HG03097 (cell line): ENCODE data around the gene ENAH.
A peak's percentile ranks its signal among the peaks of the same experiment; 100 is the strongest.
"Not testable (repeated sequence)": the region's sequence is repeated elsewhere in the genome, so short reads cannot be mapped to it uniquely, and the experiment has no call there.

Experiments
- ATAC-seq: cut with Tn5 transposase; IDR thresholded peaks from one replicate; pipeline ENCODE4 v1.9.1; 2021; ENCODE audit not compliant: unreplicated experiment, low FRiP score

Gene ENAH

DNA sequence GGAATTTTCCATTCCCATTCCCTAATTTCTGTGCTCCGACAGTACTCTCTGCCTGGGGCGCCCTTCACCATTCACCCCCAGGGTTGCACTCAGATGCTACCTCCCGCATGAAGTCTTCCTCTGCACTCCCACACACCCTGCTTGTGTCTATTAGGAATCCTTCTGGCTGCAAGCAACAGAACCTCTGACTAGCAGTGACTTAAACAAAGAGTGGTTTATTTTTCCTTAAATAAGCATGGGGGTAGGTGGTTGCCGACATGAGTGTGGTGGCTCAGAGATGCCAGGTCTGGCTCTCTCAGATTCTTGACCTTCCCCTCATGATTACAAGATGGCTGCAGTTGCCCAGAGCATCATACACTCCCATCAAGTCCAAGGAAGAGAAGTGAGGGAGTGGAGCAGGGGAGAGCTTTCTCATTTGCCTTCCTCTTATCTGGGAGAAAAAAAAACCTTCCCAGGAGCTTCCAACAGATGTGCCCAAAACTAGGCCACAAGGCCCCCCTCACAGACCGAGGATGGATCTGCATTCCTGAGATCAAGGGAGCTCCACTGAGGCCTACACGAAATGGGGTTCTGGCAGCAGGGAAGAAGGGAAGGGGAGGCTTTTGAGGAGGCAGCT is 175.5 kb downstream of the ENAH start:
- no peak for ATAC-seq

GRCh38 chr1:225476538-225476988 is 176.4 kb downstream of the ENAH start:
- no peak for ATAC-seq

DNA sequence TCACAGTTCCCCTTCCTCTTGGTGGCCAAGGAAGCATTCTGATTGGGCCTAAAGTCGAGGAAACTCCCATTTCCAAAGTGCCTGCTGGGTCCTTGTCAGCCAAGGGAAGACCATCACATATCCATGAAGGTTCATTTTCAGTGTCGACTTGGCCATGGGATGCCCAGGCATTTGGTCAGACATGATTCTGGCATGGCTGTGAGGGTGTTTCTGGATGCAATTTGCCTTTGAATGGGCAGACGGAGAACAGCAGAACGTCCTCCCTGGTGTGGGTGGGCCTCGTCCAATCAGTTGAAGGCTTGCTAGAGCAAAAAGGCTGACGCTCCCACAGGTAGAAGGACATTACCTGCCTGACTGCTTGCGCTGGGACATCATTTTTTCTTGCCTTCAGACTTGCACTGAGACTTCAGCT is 176.8 kb downstream of the ENAH start:
- no peak for ATAC-seq

DNA sequence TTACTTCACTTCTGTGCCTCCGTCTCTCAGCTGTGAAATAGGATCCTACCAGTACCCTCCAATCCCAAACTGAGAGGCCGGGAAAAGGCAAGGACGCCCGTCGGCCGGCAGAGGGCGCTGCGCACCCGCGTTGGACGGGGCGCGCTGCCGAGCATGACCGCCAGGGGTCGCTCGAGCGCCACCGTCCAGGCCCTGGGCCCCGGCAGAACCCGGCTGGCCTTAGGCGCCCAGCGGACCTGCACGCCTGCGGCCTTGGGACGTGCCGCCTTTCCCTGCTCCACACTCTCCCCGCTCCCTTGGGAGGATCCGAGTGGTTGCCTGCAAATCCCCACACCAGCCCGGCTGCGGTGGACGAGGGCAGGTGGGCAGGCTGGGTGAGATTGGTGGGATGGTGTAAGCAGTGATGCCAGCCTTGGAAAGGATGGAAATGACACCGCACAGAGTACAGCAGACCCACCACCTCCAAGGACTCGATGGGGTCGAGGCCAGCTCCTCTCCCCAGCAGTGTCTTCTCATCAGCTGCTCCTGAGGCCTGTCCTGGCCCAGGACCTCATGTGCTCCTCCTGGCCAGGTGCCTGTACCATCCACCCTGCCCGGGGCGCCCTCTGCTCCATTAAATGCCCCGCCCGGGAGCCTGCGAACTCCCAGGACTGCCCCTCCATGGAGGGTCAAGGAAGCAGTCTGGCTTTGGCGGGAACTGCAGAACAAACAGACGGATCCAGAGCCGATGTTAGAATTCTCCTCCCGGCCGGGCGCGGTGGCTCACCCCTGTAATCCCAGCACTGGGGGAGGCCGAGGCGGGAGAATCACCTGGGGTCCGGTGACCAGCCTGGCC is 177.7 kb downstream of the ENAH start:
- ATAC-seq: peak; percentile 63

GRCh38 chr1:225474439-225474985 is 178.4 kb downstream of the ENAH start:
- ATAC-seq: no peak

DNA sequence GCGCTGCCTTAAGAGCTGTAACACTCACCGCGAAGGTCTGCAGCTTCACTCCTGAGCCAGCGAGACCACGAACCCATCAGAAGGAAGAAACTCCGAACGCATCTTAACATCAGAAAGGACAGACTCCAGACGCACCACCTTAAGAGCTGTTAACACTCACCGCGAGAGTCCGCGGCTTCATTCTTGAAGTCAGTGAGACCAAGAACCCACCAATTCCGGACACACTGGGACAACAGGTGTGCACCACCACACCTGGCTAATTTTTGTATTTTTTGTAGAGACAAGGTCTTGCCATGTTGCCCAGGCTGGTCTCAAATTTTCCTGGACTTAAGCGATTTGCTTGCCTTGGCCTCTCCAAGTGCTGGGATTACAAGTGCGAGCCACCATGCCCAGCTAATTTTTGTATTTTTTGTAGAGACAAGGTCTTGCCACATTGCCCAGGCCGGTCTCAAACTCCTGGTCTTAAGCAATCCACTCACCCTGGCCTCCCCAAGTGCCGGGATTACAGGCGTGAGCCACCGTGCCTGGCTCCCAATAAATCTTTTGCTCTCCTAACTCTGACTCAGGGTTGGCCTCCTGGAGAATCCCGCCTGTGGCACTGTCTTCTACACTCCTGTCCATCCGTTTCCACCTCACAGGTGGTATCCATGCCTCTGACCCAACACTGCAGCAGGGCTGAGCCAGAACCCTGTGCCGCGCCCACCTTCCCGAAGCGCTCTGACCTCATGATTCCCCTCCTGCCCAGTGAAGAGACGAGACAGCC is 179.1 kb downstream of the ENAH start:
- ATAC-seq: not testable (repeated sequence)

GRCh38 chr1:225473266-225473665 is 179.7 kb downstream of the ENAH start:
- not testable (repeated sequence) for ATAC-seq

DNA sequence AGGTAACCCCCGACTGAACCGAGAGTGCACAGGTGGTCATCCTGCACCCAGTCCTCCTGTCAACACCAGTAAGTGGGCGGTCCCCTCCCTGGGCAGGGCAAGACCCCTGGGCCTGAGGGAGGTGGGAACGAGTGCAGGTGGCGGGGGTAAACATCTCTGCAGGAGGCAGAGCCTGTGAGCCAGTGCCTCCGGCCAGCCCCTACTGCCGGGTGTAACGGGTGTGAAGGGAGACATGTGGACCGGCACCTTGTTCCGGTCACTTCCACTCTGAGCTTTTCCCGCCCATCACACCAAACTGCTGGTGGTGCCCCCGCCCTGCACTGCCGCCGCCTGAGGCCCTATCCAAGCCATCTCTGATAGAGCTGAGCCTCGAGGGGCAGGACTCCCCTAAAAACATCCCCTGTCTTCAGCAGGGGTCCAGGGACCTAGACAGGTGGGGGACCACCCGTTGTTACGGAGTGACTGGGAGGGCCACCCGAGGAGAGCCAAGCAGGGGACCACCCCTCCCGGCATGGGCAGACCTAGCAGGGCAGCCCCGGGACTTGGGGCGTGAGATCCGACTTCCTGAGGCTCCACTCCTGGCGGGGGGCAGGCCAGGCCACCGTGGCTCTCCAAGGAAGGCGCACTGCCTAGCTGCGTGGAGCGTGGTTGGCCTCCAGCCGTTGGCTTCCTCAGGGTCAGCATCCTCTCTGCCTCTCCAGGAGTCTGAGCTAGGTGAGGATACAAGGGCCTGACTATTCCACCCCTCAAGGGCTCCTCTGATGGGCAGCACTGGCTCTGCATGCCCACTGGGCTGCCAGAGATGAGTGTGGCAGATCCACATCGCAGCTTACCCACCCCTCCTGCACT is 181.2 kb downstream of the ENAH start:
- ATAC-seq: no peak

DNA sequence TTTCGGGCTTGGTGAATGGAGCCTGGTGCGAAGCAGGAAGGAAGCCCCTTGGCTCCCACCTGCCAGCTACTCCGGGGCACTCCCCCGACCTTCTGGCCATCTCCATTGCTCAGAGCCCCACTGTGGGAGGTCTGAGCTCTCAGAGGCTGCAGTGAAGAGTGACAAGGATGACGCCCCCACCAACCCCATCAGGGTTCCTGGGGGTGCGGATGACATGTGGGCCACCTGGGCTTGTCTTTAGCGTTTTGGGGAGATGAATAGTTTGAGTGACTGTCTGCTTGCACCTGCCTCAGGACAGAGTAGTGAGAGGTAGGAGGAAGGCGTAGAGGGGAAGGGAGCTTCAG is 181.8 kb downstream of the ENAH start:
- ATAC-seq: no peak

DNA sequence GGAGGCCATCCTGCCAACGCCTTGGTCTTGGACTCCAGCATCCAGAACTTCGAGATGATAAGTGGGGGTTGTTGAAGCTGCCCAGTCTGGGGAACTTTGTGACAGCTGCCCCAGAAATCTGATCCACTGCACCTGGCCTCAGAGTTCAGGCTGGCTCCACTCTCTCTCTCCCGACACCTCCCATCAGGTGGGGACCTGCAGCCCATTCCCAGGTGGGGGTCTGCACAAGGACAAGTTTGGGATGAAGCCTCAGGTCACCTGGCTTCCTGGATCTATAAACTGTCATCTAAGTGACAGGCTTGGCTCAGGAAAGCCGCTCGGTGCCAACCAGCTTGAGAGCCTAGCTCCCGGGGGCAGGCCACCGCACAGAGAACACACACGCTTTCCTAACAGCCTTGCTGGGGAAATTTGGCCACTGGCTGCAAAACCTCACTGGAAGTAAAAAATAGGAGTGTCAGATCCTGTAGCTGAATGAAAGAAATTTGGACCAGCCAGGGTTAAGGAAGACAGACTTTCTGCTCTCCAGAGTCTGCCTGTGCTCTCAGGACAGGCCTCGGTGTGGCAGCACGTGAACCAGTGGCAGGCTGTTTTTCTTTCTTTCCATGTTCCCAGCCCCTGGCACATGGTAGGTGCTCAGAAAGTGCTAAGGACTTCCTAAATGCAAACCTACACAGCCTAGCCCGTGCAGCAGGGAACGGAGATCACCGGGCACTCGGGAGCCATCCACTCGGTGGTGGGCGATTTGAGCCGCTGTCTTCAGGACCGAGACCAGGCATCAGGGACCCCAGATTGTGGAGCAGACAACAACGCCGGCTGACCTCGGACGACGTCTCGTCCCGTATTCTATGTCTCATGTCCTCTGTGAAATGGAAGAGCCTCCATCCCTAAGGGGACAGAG is 182.5 kb downstream of the ENAH start:
- no peak for ATAC-seq

GRCh38 chr1:225469051-225469450 is 183.9 kb downstream of the ENAH start:
- no peak for ATAC-seq

GRCh38 chr1:225468270-225469020 is 184.5 kb downstream of the ENAH start:
- no peak for ATAC-seq

DNA sequence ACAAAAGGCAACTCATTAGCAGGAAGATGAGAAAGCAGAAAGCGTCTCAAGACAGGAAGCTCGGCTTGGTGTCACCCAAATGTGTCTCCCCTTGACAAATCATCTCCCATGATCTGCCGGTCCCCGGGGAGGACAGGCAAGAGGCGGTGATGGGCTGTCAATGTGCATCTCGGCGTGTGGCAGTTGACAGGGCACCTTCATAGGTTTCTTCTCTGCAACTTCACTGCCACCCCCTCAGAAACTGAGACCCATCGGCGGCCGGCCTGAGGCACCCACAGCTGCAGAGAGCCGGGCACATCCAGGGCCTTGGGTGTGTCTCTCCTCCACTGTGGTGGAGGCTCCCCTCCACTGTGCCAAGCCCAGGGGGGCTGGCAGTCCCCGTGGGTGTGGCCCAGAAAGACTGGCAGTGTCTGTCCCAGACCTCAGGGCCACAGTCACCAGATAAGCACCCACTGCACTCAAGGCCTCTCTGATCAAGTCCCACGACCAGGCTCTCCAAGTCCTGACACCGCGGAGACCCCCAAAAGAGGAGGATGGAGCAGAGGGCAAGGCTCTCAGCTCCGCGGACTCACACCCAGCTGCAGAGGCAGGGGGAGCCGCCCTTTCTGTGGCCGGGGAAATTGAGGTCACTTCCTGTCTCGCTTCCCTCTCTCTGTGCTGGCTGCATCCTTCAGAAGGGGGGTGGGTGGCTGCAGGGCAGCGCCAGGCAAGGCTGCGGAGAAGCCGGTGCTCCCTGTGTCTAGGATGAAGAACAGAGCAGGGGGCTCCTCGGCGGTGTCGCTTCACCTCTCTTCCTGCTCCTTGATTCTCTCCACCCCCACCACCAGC is 185.5 kb downstream of the ENAH start:
- peak; percentile 91 for ATAC-seq

GRCh38 chr1:225466848-225467192 is 186.1 kb downstream of the ENAH start:
- no peak for ATAC-seq

DNA sequence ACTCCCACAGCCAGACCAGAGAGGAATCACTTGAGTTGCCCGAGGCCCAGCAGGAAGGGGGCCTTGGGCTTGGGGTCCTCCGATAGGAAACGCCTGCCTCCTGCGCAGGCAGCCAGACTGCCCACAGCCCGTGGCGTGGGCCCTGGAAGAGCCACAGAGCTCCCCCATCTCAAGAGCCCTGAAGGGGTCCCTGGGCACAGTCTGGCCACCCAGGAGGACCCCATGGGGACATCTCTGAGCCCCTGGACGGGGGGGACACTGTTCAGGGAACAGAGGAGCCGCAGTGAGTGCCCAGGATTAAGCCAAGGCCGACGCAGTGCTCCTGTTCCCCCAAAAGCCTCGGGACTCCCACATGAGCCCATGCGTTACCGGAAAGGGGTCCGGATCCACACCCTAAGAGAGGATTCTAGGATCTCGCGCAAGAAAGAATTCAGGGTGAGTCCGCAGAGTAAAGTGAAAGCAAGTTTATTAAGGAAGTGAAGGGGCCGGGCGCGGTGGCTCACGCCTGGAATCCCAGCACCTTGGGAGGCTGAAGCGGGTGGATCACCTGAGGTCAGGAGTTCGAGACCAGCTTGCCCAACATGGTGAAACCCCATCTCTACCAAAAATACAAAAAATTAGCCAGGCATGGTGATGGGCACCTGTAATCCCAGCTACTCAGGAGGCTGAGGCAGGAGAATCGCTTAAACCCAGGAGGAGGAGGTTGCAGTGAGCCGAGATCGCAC is 187.0 kb downstream of the ENAH start:
- ATAC-seq: no peak

- no peak for ATAC-seq
Measured at GRCh38 chr1:225464851-225465792, 187.8 kb downstream of the ENAH start.
